ENCODE results near the gene FGR.

DNA sequence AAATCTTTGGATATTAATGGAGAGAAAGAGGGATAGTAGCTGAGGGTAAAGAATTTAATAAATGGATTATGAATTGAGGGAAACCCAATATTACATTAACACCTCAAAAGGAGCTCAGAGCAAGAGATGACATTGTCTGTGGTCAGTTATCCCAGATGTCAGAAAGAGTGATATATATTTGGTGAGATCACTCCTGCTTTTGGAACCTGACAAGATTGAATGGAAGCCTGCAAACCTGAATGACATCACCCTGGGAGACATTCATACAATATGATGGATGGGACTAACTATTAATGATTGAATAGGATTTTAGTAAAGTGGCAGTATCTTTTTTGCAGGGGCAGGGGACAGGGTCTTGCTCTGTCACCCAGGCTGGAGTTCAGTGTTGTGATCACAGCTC is 43.8 kb upstream of the FGR start:
- TF ChIP-seq, protein P1, sequence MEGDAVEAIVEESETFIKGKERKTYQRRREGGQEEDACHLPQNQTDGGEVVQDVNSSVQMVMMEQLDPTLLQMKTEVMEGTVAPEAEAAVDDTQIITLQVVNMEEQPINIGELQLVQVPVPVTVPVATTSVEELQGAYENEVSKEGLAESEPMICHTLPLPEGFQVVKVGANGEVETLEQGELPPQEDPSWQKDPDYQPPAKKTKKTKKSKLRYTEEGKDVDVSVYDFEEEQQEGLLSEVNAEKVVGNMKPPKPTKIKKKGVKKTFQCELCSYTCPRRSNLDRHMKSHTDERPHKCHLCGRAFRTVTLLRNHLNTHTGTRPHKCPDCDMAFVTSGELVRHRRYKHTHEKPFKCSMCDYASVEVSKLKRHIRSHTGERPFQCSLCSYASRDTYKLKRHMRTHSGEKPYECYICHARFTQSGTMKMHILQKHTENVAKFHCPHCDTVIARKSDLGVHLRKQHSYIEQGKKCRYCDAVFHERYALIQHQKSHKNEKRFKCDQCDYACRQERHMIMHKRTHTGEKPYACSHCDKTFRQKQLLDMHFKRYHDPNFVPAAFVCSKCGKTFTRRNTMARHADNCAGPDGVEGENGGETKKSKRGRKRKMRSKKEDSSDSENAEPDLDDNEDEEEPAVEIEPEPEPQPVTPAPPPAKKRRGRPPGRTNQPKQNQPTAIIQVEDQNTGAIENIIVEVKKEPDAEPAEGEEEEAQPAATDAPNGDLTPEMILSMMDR (IDR thresholded peaks at IDR 0.05) = no peak
- TF ChIP-seq POLR2A (IDR thresholded peaks at IDR 0.05) = no peak

All from adrenal gland (tissue), 5 donors.